IMR-90 (cell line): Measurements from ENCODE around the gene SMIM44. TPM values are rescaled to one million over a fixed set of nuclear protein-coding genes. Genes with fewer than 3 reads are reported as not detected.
A peak's percentile ranks its signal among the peaks of the same experiment; 100 is the strongest.

Source experiments
- ATAC-seq: fragments of 200-7000 bp; cut with Tn5 transposase; 2 replicates; pipeline ENCODE4 v1.9.1; 2020; ENCODE audit warnings: low read depth, mild to moderate bottlenecking, moderate library complexity
- BruUV-seq: library from RNA; stranded (reverse); fragments of 400-500 nt; replicated peaks from 2 replicates; lab custom pipeline; 2021; lab: Mats Ljungman, UMichigan
- CTCF ChIA-PET: fragments of 300-600 bp; formaldehyde crosslinking; extraction: SDS; loops from one replicate; lab custom pipeline; 2021; ENCODE audit warnings: antibody characterized with exemption; lab: Yijun Ruan, JAX
- POLR2A ChIA-PET: fragments of 300-600 bp; sonication (Branson Sonifier 250); formaldehyde crosslinking; loops from one replicate; lab custom pipeline; 2022; ENCODE audit warnings: antibody characterized with exemption; ENCODE audit not compliant: unreplicated experiment; lab: Charles Lee
- DNase-seq: peaks from one replicate; pipeline ENCODE4 v3.0.0; 2013
- H2AFZ ChIP-seq: replicated peaks from 2 replicates; pipeline ENCODE3; 2013; ENCODE audit warnings: low read length, mild to moderate bottlenecking; ENCODE audit not compliant: poor library complexity
- H2AK5ac ChIP-seq: 2 replicates; pipeline ENCODE4 v1.6.1; 2013; ENCODE audit warnings: low read depth, low read length, inconsistent platforms
- H2AK9ac ChIP-seq: replicated peaks from 2 replicates; pipeline ENCODE3; 2013; ENCODE audit warnings: mild to moderate bottlenecking, low read depth, low read length, moderate library complexity; ENCODE audit not compliant: poor library complexity
- H2BK120ac ChIP-seq: 2 replicates; pipeline ENCODE4 v1.6.1; 2013; ENCODE audit warnings: low read depth, low read length, inconsistent platforms
- H2BK15ac ChIP-seq: 3 replicates; pipeline ENCODE4 v1.6.1; 2013; ENCODE audit warnings: low read depth, low read length, inconsistent platforms
- H2BK20ac ChIP-seq: 2 replicates; pipeline ENCODE4 v1.6.1; 2013; ENCODE audit warnings: low read depth, mild to moderate bottlenecking, inconsistent platforms, low read length, moderate library complexity
- H2BK5ac ChIP-seq: 2 replicates; pipeline ENCODE4 v1.6.1; 2013; ENCODE audit warnings: mild to moderate bottlenecking, low read depth, low read length, inconsistent platforms; ENCODE audit not compliant: poor library complexity, severe bottlenecking
- H3K14ac ChIP-seq: replicated peaks from 2 replicates; pipeline ENCODE4 v1.6.1; 2013; ENCODE audit warnings: low read depth, low read length, inconsistent platforms
- H3K18ac ChIP-seq: 2 replicates; pipeline ENCODE4 v1.6.1; 2013; ENCODE audit warnings: low read depth, low read length, control low read depth
- H3K23ac ChIP-seq: 2 replicates; pipeline ENCODE4 v1.6.1; 2013; ENCODE audit warnings: low read depth, low read length, inconsistent platforms
- H3K27ac ChIP-seq: 2 replicates; pipeline ENCODE4 v1.5.1; 2013; ENCODE audit warnings: mild to moderate bottlenecking, control low read depth, low read length; ENCODE audit not compliant: insufficient read depth
- H3K27me3 ChIP-seq: 2 replicates; pipeline ENCODE4 v1.6.1; 2013; ENCODE audit warnings: low read length; ENCODE audit not compliant: control insufficient read depth, insufficient read depth
- H3K36me3 ChIP-seq: 2 replicates; pipeline ENCODE4 v1.6.1; 2013; ENCODE audit warnings: low read length, mixed read lengths; ENCODE audit not compliant: control insufficient read depth, insufficient read depth
- H3K4ac ChIP-seq: 2 replicates; pipeline ENCODE4 v1.6.1; 2013; ENCODE audit warnings: low read depth, low read length, inconsistent platforms
- H3K4me1 ChIP-seq: 2 replicates; pipeline ENCODE4 v1.6.1; 2013; ENCODE audit warnings: low read length, mixed read lengths; ENCODE audit not compliant: control insufficient read depth, insufficient read depth
- H3K4me2 ChIP-seq: 2 replicates; pipeline ENCODE4 v1.6.1; 2013; ENCODE audit warnings: low read depth, mild to moderate bottlenecking, control low read depth, low read length, moderate library complexity
- H3K4me3 ChIP-seq: 2 replicates; pipeline ENCODE4 v1.5.1; 2013; ENCODE audit warnings: low read depth, mild to moderate bottlenecking, control low read depth, low read length, moderate library complexity; ENCODE audit not compliant: insufficient read depth
- H3K56ac ChIP-seq: 2 replicates; pipeline ENCODE4 v1.6.1; 2013; ENCODE audit warnings: low read length, inconsistent platforms; ENCODE audit not compliant: insufficient read depth; ENCODE audit errors: extremely low read depth
- H3K79me1 ChIP-seq, 2 experiments: 2 replicates each; pipeline ENCODE4 v1.6.1; 2013; ENCODE audit warnings: low read length in 2 of 2, inconsistent platforms in 1 of 2, low read depth in 1 of 2
- H3K9ac ChIP-seq: 2 replicates; pipeline ENCODE4 v1.6.1; 2013; ENCODE audit warnings: low read depth, low read length, control low read depth
- H3K9me1 ChIP-seq: 2 replicates; pipeline ENCODE4 v1.6.1; 2013; ENCODE audit warnings: low read length, inconsistent platforms; ENCODE audit not compliant: insufficient read depth
- H3K9me3 ChIP-seq: 2 replicates; pipeline ENCODE4 v1.6.1; 2013; ENCODE audit warnings: low read length; ENCODE audit not compliant: control insufficient read depth, insufficient read depth
- H4K20me1 ChIP-seq: 2 replicates; pipeline ENCODE4 v1.6.1; 2013; ENCODE audit warnings: low read length, inconsistent platforms; ENCODE audit not compliant: insufficient read depth
- H4K5ac ChIP-seq: 2 replicates; pipeline ENCODE4 v1.6.1; 2013; ENCODE audit warnings: mild to moderate bottlenecking, low read depth, low read length, control low read depth
- H4K8ac ChIP-seq, 2 experiments: 2 replicates each; pipeline ENCODE4 v1.6.1; 2013; ENCODE audit warnings: low read depth in 2 of 2, low read length in 2 of 2, control low read depth in 1 of 2, inconsistent platforms in 1 of 2
- H4K91ac ChIP-seq: 2 replicates; pipeline ENCODE4 v1.6.1; 2013; ENCODE audit warnings: low read depth, low read length, inconsistent platforms; ENCODE audit not compliant: insufficient read depth
- BHLHE40 ChIP-seq: fragments of 150-350 bp; IDR thresholded peaks from 2 replicates; pipeline ENCODE4 v1.6.1; 2016; ENCODE audit warnings: mild to moderate bottlenecking, low read depth, low read length
- CEBPB ChIP-seq: IDR thresholded peaks from 2 replicates; pipeline ENCODE4 v1.6.1; 2012; ENCODE audit warnings: low read depth, low read length, improper control_type of control experiment
- CHD1 ChIP-seq: IDR thresholded peaks from 2 replicates; pipeline ENCODE4 v1.6.1; 2012; ENCODE audit warnings: low read depth, low read length, improper control_type of control experiment
- FOS ChIP-seq: fragments of 150-350 bp; IDR thresholded peaks from 2 replicates; pipeline ENCODE4 v1.6.1; 2016; ENCODE audit warnings: low read depth, low read length
- MAFK ChIP-seq: IDR thresholded peaks from 2 replicates; pipeline ENCODE4 v1.6.1; 2012; ENCODE audit warnings: low read depth, low read length, improper control_type of control experiment
- MAZ ChIP-seq: IDR thresholded peaks from 2 replicates; pipeline ENCODE4 v1.6.1; 2012; ENCODE audit warnings: low read depth, mild to moderate bottlenecking, low read length, improper control_type of control experiment, moderate library complexity, borderline replicate concordance
- MXI1 ChIP-seq: IDR thresholded peaks from 2 replicates; pipeline ENCODE4 v1.6.1; 2012; ENCODE audit warnings: low read depth, mild to moderate bottlenecking, low read length, moderate library complexity, borderline replicate concordance
- NFE2L2 ChIP-seq: fragments of 150-350 bp; IDR thresholded peaks from 2 replicates; pipeline ENCODE4 v1.6.1; 2016; ENCODE audit warnings: low read depth, mild to moderate bottlenecking, low read length
- POLR2A ChIP-seq: IDR thresholded peaks from 2 replicates; pipeline ENCODE4 v1.6.1; 2012; ENCODE audit warnings: mild to moderate bottlenecking, low read depth, low read length
- RAD21 ChIP-seq: IDR thresholded peaks from 2 replicates; pipeline ENCODE4 v1.6.1; 2012; ENCODE audit warnings: low read length, improper control_type of control experiment
- RCOR1 ChIP-seq: IDR thresholded peaks from 2 replicates; pipeline ENCODE4 v1.6.1; 2012; ENCODE audit warnings: mild to moderate bottlenecking, low read length, improper control_type of control experiment; ENCODE audit not compliant: insufficient replicate concordance
- RFX5 ChIP-seq: IDR thresholded peaks from 2 replicates; pipeline ENCODE4 v1.8.0; 2012; ENCODE audit warnings: low read depth, mild to moderate bottlenecking, low read length, moderate library complexity
- SMC3 ChIP-seq: fragments of 150-350 bp; IDR thresholded peaks from 2 replicates; pipeline ENCODE4 v1.6.1; 2016; ENCODE audit warnings: low read depth, mild to moderate bottlenecking, antibody characterized with exemption, low read length, moderate library complexity
- WGBS, 2 experiments: methylation state at CpG; one replicate each; pipeline versions ENCODE4 v1.1.5 to v1.1.7; 2013; ENCODE audit warnings: missing lambda C conversion rate in 2 of 2; ENCODE audit not compliant: insufficient read length in 1 of 2; ENCODE audit errors: extremely low coverage in 2 of 2; 5-methylcytosine and 5-hydroxymethylcytosine counted together
- dilution Hi-C: fragments of 300-500 bp; cut with HindIII; formaldehyde crosslinking; loops from one replicate; pipeline ENCODE4 v1.14.3; 2018; ENCODE audit warnings: low sequenced_read_pairs; ENCODE audit not compliant: unreplicated experiment
- in situ Hi-C: fragments of 300-500 bp; cut with MboI; formaldehyde crosslinking; loops from 3 replicates; pipeline ENCODE4 v1.14.3; 2019; ENCODE audit warnings: low sequenced_read_pairs, inconsistent platforms, mixed read lengths
- intact Hi-C: fragments of 100-400 bp; cut with micrococcal nuclease; formaldehyde crosslinking; loops from 2 replicates; pipeline ENCODE4 v1.10.0; 2022
- polyA plus RNA-seq, 3 experiments: library from polyadenylated mRNA; depleted of rRNA; stranded (reverse); fragments of >200 nt; gene quantifications; 2 replicates each; pipeline ENCODE4 v1.2.3, GENCODE V29; 2012; ENCODE audit warnings: low replicate concordance in 1 of 3
- total RNA-seq: library from RNA; depleted of rRNA; stranded (reverse); fragments of >200 nt; gene quantifications from 2 replicates; pipeline ENCODE4 v1.2.3, GENCODE V29; 2012
- TF ChIP-seq, protein P1 (sequence below): fragments of 150-350 bp; IDR thresholded peaks from 2 replicates; pipeline ENCODE4 v1.6.1; 2016; ENCODE audit warnings: low read depth, mild to moderate bottlenecking, low read length, moderate library complexity, borderline replicate concordance
- TF ChIP-seq, protein P2 (sequence below): fragments of 150-350 bp; IDR thresholded peaks from 2 replicates; pipeline ENCODE4 v1.6.1; 2017; ENCODE audit warnings: mild to moderate bottlenecking, antibody characterized with exemption, low read length, low read depth

Gene SMIM44
- total and polyA plus RNA-seq, 2 of the 4 experiments (the other 2 are of a cell fraction), result not detected

DNA sequence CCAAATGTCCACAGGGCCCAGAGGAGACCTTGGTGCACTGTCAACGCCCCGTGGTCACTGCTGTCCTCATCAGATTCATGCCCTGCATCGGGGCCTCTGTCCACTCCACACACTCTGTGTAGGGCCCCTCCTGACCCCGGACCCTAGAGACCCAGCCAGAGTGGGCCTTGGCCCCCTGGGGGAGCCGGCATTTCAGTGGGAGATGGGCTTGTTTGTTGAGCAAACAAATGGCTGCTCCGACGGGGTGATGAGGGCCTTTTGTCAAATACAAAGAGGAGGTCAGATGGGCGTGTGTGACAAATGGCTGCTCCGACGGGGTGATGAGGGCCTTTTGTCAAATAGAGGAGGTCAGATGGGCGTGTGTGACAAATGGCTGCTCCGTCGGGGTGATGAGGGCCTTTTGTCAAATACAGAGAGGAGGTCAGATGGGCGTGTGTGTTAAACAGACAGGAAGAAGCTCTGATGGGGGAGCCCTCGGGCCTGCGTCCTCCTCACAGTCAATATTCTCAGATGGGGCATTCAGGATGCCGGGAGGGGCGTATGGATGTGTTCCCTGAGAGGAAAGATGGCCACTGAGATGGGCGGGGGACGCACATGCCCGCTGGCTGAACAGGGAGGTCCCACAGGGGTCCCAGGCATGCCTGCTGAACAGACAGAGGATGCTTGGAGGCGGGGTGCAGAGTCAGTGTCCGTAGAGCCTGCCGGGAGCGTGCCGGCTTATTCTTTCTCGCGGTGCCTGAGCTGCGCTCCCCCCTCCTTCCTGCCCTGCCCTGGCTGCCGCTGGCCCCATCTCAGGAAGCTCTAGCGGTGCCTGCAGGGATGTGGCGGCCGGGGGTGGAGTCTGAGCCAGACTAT, 39.2 kb downstream of the SMIM44 start:
- peak overlapping the region; percentile 81 for H2AFZ ChIP-seq
- H3K27me3 ChIP-seq, result no peaks in the 10 kb centered on the region
- BruUV-seq, result no TSS peak
- peak overlapping the region; percentile 37 for H2AK9ac ChIP-seq
- H3K4me2 ChIP-seq, result no peak overlapping the region
- H3K9ac ChIP-seq, result no peak overlapping the region
- no peak overlapping the region for H2BK120ac ChIP-seq
- peaks cover 22 to 78% of the 10 kb centered on the region in 2 experiments for H3K79me1 ChIP-seq
- H3K18ac ChIP-seq, result no peak overlapping the region
- in situ Hi-C loops, result no loop called here
- ChIA-PET POLR2A (no interaction called here), CTCF (no interaction called here)
- peak; percentile 42; the same call in 1 of the 2 replicates for ATAC-seq
- H4K5ac ChIP-seq, result no peak overlapping the region
- no peak overlapping the region; the same call in 1 of the 2 replicates for H3K4ac ChIP-seq
- H2AK5ac ChIP-seq, result peak overlapping the region; percentile 24; the same call in 1 of the 2 replicates
- WGBS, 2 experiments, result 42% methylated on average over 23 of the region's 33 CpGs; no CpG with 5 or more reads in 1 of the 2 experiments
- H2BK20ac ChIP-seq, result no peak overlapping the region
- H4K8ac ChIP-seq, result peak overlapping the region in 1 of 2 experiments; percentile 39; a peak in 1 of 4 replicates
- peaks cover 47% of the 10 kb centered on the region for H4K20me1 ChIP-seq
- peaks cover 5% of the 10 kb centered on the region for H3K9me1 ChIP-seq
- no peak overlapping the region for H3K56ac ChIP-seq
- H4K91ac ChIP-seq, result no peak overlapping the region
- H2BK15ac ChIP-seq, result no peak overlapping the region
- no peak overlapping the region for H2BK5ac ChIP-seq
- no peak overlapping the region for H3K14ac ChIP-seq
- intact Hi-C loops, result no loop called here
- H3K36me3 ChIP-seq, result peaks cover 56% of the 10 kb centered on the region
- H3K27ac ChIP-seq, result no peak overlapping the region
- H3K4me1 ChIP-seq, result no peaks in the 10 kb centered on the region; the same call in 1 of the 2 replicates
- DNase-seq, result peak; percentile 47
- H3K9me3 ChIP-seq, result no peaks in the 10 kb centered on the region
- H3K23ac ChIP-seq, result no peak overlapping the region
- H3K4me3 ChIP-seq, result no peak overlapping the region
- dilution Hi-C loops, result no loop called here
- no peak for TF ChIP-seq RFX5
- TF ChIP-seq NFE2L2, result no peak
- TF ChIP-seq SMC3, result no peak
- TF ChIP-seq RCOR1, result no peak
- TF ChIP-seq BHLHE40, result no peak
- TF ChIP-seq, protein P1, sequence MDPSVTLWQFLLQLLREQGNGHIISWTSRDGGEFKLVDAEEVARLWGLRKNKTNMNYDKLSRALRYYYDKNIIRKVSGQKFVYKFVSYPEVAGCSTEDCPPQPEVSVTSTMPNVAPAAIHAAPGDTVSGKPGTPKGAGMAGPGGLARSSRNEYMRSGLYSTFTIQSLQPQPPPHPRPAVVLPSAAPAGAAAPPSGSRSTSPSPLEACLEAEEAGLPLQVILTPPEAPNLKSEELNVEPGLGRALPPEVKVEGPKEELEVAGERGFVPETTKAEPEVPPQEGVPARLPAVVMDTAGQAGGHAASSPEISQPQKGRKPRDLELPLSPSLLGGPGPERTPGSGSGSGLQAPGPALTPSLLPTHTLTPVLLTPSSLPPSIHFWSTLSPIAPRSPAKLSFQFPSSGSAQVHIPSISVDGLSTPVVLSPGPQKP, result no peak
- no peak for TF ChIP-seq MAFK
- TF ChIP-seq, protein P2, sequence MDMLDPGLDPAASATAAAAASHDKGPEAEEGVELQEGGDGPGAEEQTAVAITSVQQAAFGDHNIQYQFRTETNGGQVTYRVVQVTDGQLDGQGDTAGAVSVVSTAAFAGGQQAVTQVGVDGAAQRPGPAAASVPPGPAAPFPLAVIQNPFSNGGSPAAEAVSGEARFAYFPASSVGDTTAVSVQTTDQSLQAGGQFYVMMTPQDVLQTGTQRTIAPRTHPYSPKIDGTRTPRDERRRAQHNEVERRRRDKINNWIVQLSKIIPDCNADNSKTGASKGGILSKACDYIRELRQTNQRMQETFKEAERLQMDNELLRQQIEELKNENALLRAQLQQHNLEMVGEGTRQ, result no peak
- TF ChIP-seq MAZ, result no peak; the same call in 1 of the 2 replicates
- TF ChIP-seq POLR2A, result no peak
- no peak for TF ChIP-seq MXI1
- no peak for TF ChIP-seq FOS
- TF ChIP-seq CEBPB, result no peak
- TF ChIP-seq RAD21, result no peak
- no peak for TF ChIP-seq CHD1
